Stomach smooth muscle (tissue), 2 donors: ENCODE results near the gene LIFR.
"Not testable (repeated sequence)": the region's sequence is repeated elsewhere in the genome, so short reads cannot be mapped to it uniquely, and the experiment has no call there.

Experiments
- H3K27ac ChIP-seq: one replicate; pipeline ENCODE4 v1.7.0; 2013; ENCODE audit warnings: mild to moderate bottlenecking, low read length, inconsistent platforms
- H3K27me3 ChIP-seq, 2 donors: one replicate each; pipeline ENCODE4 v1.7.0; 2013; ENCODE audit warnings: low read length in 2 of 2; ENCODE audit not compliant: insufficient read depth in 2 of 2, control insufficient read depth in 1 of 2
- H3K36me3 ChIP-seq, 2 donors: one replicate each; pipeline ENCODE4 v1.7.0; 2013; ENCODE audit warnings: low read length in 2 of 2; ENCODE audit not compliant: control insufficient read depth in 2 of 2, insufficient read depth in 2 of 2
- H3K4me1 ChIP-seq: one replicate; pipeline ENCODE4 v1.7.0; 2013; ENCODE audit warnings: low read length; ENCODE audit not compliant: control insufficient read depth, insufficient read depth
- H3K4me3 ChIP-seq, 2 donors: one replicate each; pipeline ENCODE4 v1.7.0; 2013; ENCODE audit warnings: low read length in 2 of 2
- H3K9ac ChIP-seq, 2 donors: one replicate each; pipeline ENCODE4 v1.7.0; 2013; ENCODE audit warnings: low read length in 2 of 2, mild to moderate bottlenecking in 1 of 2
- H3K9me3 ChIP-seq, 2 donors: one replicate each; pipeline ENCODE4 v1.7.0; 2013; ENCODE audit warnings: low read length in 2 of 2; ENCODE audit not compliant: control insufficient read depth in 2 of 2
- donor health status: healthy.
- donor health status: Pancreatic carcinoma.

LIFR gene

GRCh38 chr5:38556599-38557307, at the start of gene LIFR:
TSS of gene LIFR (minus strand) at chr5:38556646. CDS start at chr5:38530647, 25,999 bp downstream.
- peaks cover 6% of the 10 kb centered on the region for H3K4me1 ChIP-seq
- peak within 1 kb of the TSS; percentile 95 for H3K27ac ChIP-seq
- H3K4me3 ChIP-seq, result peak within 1 kb of the TSS; percentile 90 to 91
- peak within 1 kb of the TSS; percentile 86 to 90 for H3K9ac ChIP-seq
- H3K36me3 ChIP-seq, result no peaks in the 10 kb centered on the region
- H3K9me3 ChIP-seq, result no peaks in the 10 kb centered on the region
- H3K27me3 ChIP-seq, result no peaks in the 10 kb centered on the region

GRCh38 chr5:38605610-38606009, 49.2 kb upstream of the LIFR start:
- peaks cover 6% of the 10 kb centered on the region for H3K4me1 ChIP-seq
- no peaks in the 10 kb centered on the region for H3K9me3 ChIP-seq

GRCh38 chr5:38603691-38604090, 47.2 kb upstream of the LIFR start:
- no peak overlapping the region for H3K9ac ChIP-seq
- H3K36me3 ChIP-seq, result no peaks in the 10 kb centered on the region
- no peaks in the 10 kb centered on the region for H3K27me3 ChIP-seq
- H3K4me3 ChIP-seq, result no peak overlapping the region
- no peaks in the 10 kb centered on the region for H3K9me3 ChIP-seq
- H3K4me1 ChIP-seq, result peaks cover 6% of the 10 kb centered on the region
- no peak overlapping the region for H3K27ac ChIP-seq

More at GRCh38 chr5:38605610-38606009, 49.2 kb upstream of the LIFR start:
- H3K27ac ChIP-seq, result no peak overlapping the region
- H3K4me3 ChIP-seq, result no peak overlapping the region
- no peaks in the 10 kb centered on the region for H3K27me3 ChIP-seq
- no peak overlapping the region for H3K9ac ChIP-seq
- H3K36me3 ChIP-seq, result no peaks in the 10 kb centered on the region

- no peaks in the 10 kb centered on the region for H3K36me3 ChIP-seq
- peaks cover 6% of the 10 kb centered on the region for H3K4me1 ChIP-seq
- H3K27ac ChIP-seq, result no peak overlapping the region
- no peak overlapping the region for H3K9ac ChIP-seq
- no peak overlapping the region for H3K4me3 ChIP-seq
- no peaks in the 10 kb centered on the region for H3K9me3 ChIP-seq
- no peaks in the 10 kb centered on the region for H3K27me3 ChIP-seq
These were observed 46.2 kb upstream of the LIFR start for GRCh38 chr5:38602641-38603040.

- Histone ChIP-seq H3K27me3 (no peaks in the 10 kb centered on the region), H3K4me1 (peaks cover 6% of the 10 kb centered on the region), H3K36me3 (no peaks in the 10 kb centered on the region), H3K27ac (no peak overlapping the region), H3K9me3 (no peaks in the 10 kb centered on the region), H3K9ac (no peak overlapping the region), H3K4me3 (no peak overlapping the region)
These were observed 45.4 kb upstream of the LIFR start for GRCh38 chr5:38601863-38602298.

- no peak overlapping the region for H3K4me3 ChIP-seq
- no peak overlapping the region for H3K9ac ChIP-seq
- peaks cover 6% of the 10 kb centered on the region for H3K4me1 ChIP-seq
- H3K27ac ChIP-seq, result no peak overlapping the region
- no peaks in the 10 kb centered on the region for H3K9me3 ChIP-seq
- no peaks in the 10 kb centered on the region for H3K36me3 ChIP-seq
- H3K27me3 ChIP-seq, result no peaks in the 10 kb centered on the region
These were observed 44.9 kb upstream of the LIFR start for GRCh38 chr5:38601133-38601862.

GRCh38 chr5:38600329-38601045, 44.0 kb upstream of the LIFR start:
- Histone ChIP-seq H3K4me3 (no peak overlapping the region), H3K9me3 (no peaks in the 10 kb centered on the region), H3K9ac (no peak overlapping the region), H3K27me3 (no peaks in the 10 kb centered on the region), H3K4me1 (peaks cover 6% of the 10 kb centered on the region), H3K27ac (no peak overlapping the region), H3K36me3 (no peaks in the 10 kb centered on the region)

GRCh38 chr5:38599751-38600150, 43.3 kb upstream of the LIFR start:
- not testable (repeated sequence) for H3K4me3 ChIP-seq, H3K27me3 ChIP-seq, H3K4me1 ChIP-seq, H3K9me3 ChIP-seq, H3K9ac ChIP-seq, H3K36me3 ChIP-seq, H3K27ac ChIP-seq

- Histone ChIP-seq H3K36me3 (no peaks in the 10 kb centered on the region), H3K9ac (no peak overlapping the region), H3K4me1 (peaks cover 6% of the 10 kb centered on the region), H3K4me3 (no peak overlapping the region), H3K9me3 (no peaks in the 10 kb centered on the region), H3K27me3 (no peaks in the 10 kb centered on the region), H3K27ac (no peak overlapping the region)
These were observed 42.7 kb upstream of the LIFR start for GRCh38 chr5:38598994-38599617.

- H3K9ac ChIP-seq, result no peak overlapping the region
- no peaks in the 10 kb centered on the region for H3K36me3 ChIP-seq
- no peak overlapping the region for H3K27ac ChIP-seq
- no peaks in the 10 kb centered on the region for H3K9me3 ChIP-seq
- H3K4me3 ChIP-seq, result no peak overlapping the region
- no peaks in the 10 kb centered on the region for H3K27me3 ChIP-seq
- peaks cover 6% of the 10 kb centered on the region for H3K4me1 ChIP-seq
These were observed 42.0 kb upstream of the LIFR start for GRCh38 chr5:38598296-38598993.
